GM12878 (cell line): ENCODE results near the gene ITGA7. TPM values are rescaled to one million over a fixed set of nuclear protein-coding genes. Genes with fewer than 3 reads are reported as not detected.

Source experiments
- ATAC-seq: fragments of 200-7000 bp; cut with Tn5 transposase; 3 replicates; pipeline ENCODE4 v1.9.1; 2020; ENCODE audit warnings: mild to moderate bottlenecking, moderate library complexity
- BruUV-seq: library from RNA; stranded (reverse); fragments of 400-500 nt; replicated peaks from 2 replicates; lab custom pipeline; 2021; lab: Mats Ljungman, UMichigan
- CTCF ChIA-PET: fragments of 300-600 bp; sonication (Branson Sonifier 250); formaldehyde crosslinking; extraction: SDS; loops from one replicate; lab custom pipeline; 2021; ENCODE audit warnings: inconsistent platforms; lab: Yijun Ruan, JAX
- POLR2A ChIA-PET: fragments of 350-600 bp; formaldehyde crosslinking; extraction: SDS; loops from one replicate; lab custom pipeline; 2021; ENCODE audit warnings: inconsistent platforms; lab: Charles Lee
- RAD21 ChIA-PET: fragments of 300-600 bp; sonication (Branson Sonifier 250); formaldehyde crosslinking; loops from one replicate; lab custom pipeline; 2023; ENCODE audit warnings: antibody characterized with exemption; ENCODE audit not compliant: unreplicated experiment; lab: Charles Lee
- SMC1A ChIA-PET: fragments of 300-600 bp; sonication (Branson Sonifier 250); formaldehyde crosslinking; loops from one replicate; lab custom pipeline; 2023; ENCODE audit not compliant: unreplicated experiment, uncharacterized antibody; lab: Charles Lee
- DNase-seq: peaks from one replicate; pipeline ENCODE4 v3.0.0-alpha.2; 2011; ENCODE audit warnings: low read depth, low spot score
- FAIRE-seq: peaks from 3 replicates; lab custom pipeline; 2011; peaks lifted over from hg19 to GRCh38; lab: Jason Lieb, UNC
- H2AFZ ChIP-seq: 2 replicates; pipeline ENCODE4 v1.6.0; 2011; ENCODE audit warnings: low read depth, low read length, control low read depth; ENCODE audit not compliant: control insufficient read depth
- H3K27ac ChIP-seq: 2 replicates; pipeline ENCODE4 v1.5.1; 2011; ENCODE audit warnings: control low read depth; ENCODE audit not compliant: control insufficient read depth, insufficient read depth
- H3K27me3 ChIP-seq, 2 experiments: replicated peaks in 1 of 2; 2 replicates each; pipeline versions ENCODE4 v1.6.0 to v1.6.1; 2011; ENCODE audit warnings: low read length in 1 of 2; ENCODE audit not compliant: control insufficient read depth in 2 of 2, insufficient read depth in 2 of 2
- H3K36me3 ChIP-seq, 2 experiments: 2 replicates each; pipeline ENCODE4 v1.5.1; 2011; ENCODE audit warnings: low read length in 1 of 2; ENCODE audit not compliant: control insufficient read depth in 2 of 2, insufficient read depth in 2 of 2
- H3K4me1 ChIP-seq: 2 replicates; pipeline ENCODE4 v1.6.1; 2011; ENCODE audit warnings: mild to moderate bottlenecking, low read length, moderate library complexity, mixed read lengths; ENCODE audit not compliant: control insufficient read depth, insufficient read depth
- H3K4me2 ChIP-seq: 2 replicates; pipeline ENCODE4 v1.6.0; 2011; ENCODE audit warnings: control low read depth; ENCODE audit not compliant: control insufficient read depth, insufficient read depth
- H3K4me3 ChIP-seq: fragments of 200-600 bp; sonication (generic); 2 replicates; pipeline ENCODE4 v1.5.1; 2016
- H3K79me2 ChIP-seq: 2 replicates; pipeline ENCODE4 v1.6.0; 2011; ENCODE audit warnings: low read length; ENCODE audit not compliant: control insufficient read depth, insufficient read depth
- H3K9ac ChIP-seq: 2 replicates; pipeline ENCODE4 v1.8.0; 2011; ENCODE audit warnings: low read length, control low read depth, mixed read lengths; ENCODE audit not compliant: control insufficient read depth, insufficient read depth
- H3K9me3 ChIP-seq: replicated peaks from 3 replicates; pipeline ENCODE4 v1.5.1; 2011; ENCODE audit warnings: mild to moderate bottlenecking, low read length; ENCODE audit not compliant: control insufficient read depth, insufficient read depth
- H4K20me1 ChIP-seq: 2 replicates; pipeline ENCODE4 v1.6.0; 2011; ENCODE audit not compliant: control insufficient read depth, insufficient read depth
- CEBPB ChIP-seq, 2 experiments: fragments of 150-350 bp in 1 of 2; IDR thresholded peaks; 2 replicates each; pipeline ENCODE4 v1.6.1; 2012 to 2014; ENCODE audit warnings: low read depth in 2 of 2, low read length in 2 of 2, borderline replicate concordance in 1 of 2, inconsistent platforms in 1 of 2
- EP300 ChIP-seq, 2 experiments: fragments of 150-350 bp in 1 of 2; IDR thresholded peaks; 2 replicates each; pipeline ENCODE4 v1.6.1; 2011 to 2012; ENCODE audit warnings: low read depth in 2 of 2, low read length in 2 of 2, borderline replicate concordance in 1 of 2, improper control_type of control experiment in 1 of 2, inconsistent platforms in 1 of 2; ENCODE audit not compliant: control insufficient read depth in 1 of 2
- FOS ChIP-seq: IDR thresholded peaks from 3 replicates; pipeline ENCODE4 v1.6.1; 2011; ENCODE audit warnings: borderline replicate concordance; ENCODE audit not compliant: insufficient read length; ENCODE audit errors: extremely low read depth
- KLF5 ChIP-seq: fragments of 450-650 bp; IDR thresholded peaks from 2 replicates; pipeline ENCODE4 v1.6.1; 2014; ENCODE audit warnings: mild to moderate bottlenecking; ENCODE audit not compliant: partially characterized antibody
- MTA2 ChIP-seq: fragments of 450-650 bp; IDR thresholded peaks from 2 replicates; pipeline ENCODE4 v1.6.1; 2016; ENCODE audit warnings: low read depth, mild to moderate bottlenecking, moderate library complexity
- PAX5 ChIP-seq: IDR thresholded peaks from 2 replicates; pipeline ENCODE4 v1.6.1; 2011; ENCODE audit warnings: low read depth, low read length, borderline replicate concordance
- PKNOX1 ChIP-seq: fragments of 450-650 bp; IDR thresholded peaks from 2 replicates; pipeline ENCODE4 v1.6.1; 2016; ENCODE audit warnings: mild to moderate bottlenecking
- POLR2AphosphoS5 ChIP-seq: IDR thresholded peaks from 2 replicates; pipeline ENCODE4 v1.6.1; 2011; ENCODE audit warnings: mild to moderate bottlenecking, low read length, inconsistent platforms
- SMAD5 ChIP-seq: IDR thresholded peaks from 2 replicates; pipeline ENCODE4 v1.6.1; 2016; ENCODE audit warnings: antibody characterized with exemption, low read depth
- SMARCA5 ChIP-seq: fragments of 450-650 bp; IDR thresholded peaks from 2 replicates; pipeline ENCODE4 v1.6.1; 2017; ENCODE audit warnings: mild to moderate bottlenecking
- WRNIP1 ChIP-seq: IDR thresholded peaks from 2 replicates; pipeline ENCODE4 v1.6.1; 2011; ENCODE audit warnings: low read depth, low read length, improper control_type of control experiment, borderline replicate concordance
- ZNF207 ChIP-seq: fragments of 450-650 bp; IDR thresholded peaks from 2 replicates; pipeline ENCODE4 v1.6.1; 2014; ENCODE audit warnings: antibody characterized with exemption, mild to moderate bottlenecking, borderline replicate concordance
- WGBS: methylation state at CpG from one replicate; pipeline ENCODE4 v1.1.6; 2016; ENCODE audit warnings: low lambda C conversion rate; ENCODE audit not compliant: insufficient replicate concordance, insufficient coverage; ENCODE audit errors: missing lambda C conversion rate; 5-methylcytosine and 5-hydroxymethylcytosine counted together
- in situ Hi-C: fragments of 300-500 bp; cut with MboI; formaldehyde crosslinking; loops from 9 replicates; pipeline ENCODE4 v1.14.3; 2018; ENCODE audit warnings: mixed read lengths
- intact Hi-C: fragments of 100-400 bp; cut with micrococcal nuclease; formaldehyde crosslinking; loops from one replicate; pipeline ENCODE4 v1.14.2; 2022; ENCODE audit not compliant: unreplicated experiment
- polyA plus RNA-seq, 11 experiments: library from polyadenylated mRNA; depleted of rRNA in 4 of 11; unstranded in 6 of 11; stranded (reverse) in 5 of 11; fragments of >200 nt; fragmentation: Nextera tagmentation in 4 of 11; fragmentation: Illumina TruSeq in 1 of 11; extraction: Ambion mirVana in 4 of 11; extraction: Trizol in 1 of 11; gene quantifications; 1 replicate in 1 of 11; 2 replicates in 10 of 11; pipeline versions ENCODE4 v1.2.1 to v1.2.3, GENCODE V29; 2011 to 2016; ENCODE audit warnings: inconsistent platforms in 2 of 11, missing spikeins in 2 of 11, low read depth in 1 of 11
- total RNA-seq, 4 experiments: library from RNA; depleted of rRNA in 3 of 4; stranded (reverse); fragments of >200 nt in 3 of 4; fragmentation: Illumina TruSeq in 1 of 4; extraction: Trizol in 1 of 4; gene quantifications; 2 replicates each; pipeline versions ENCODE4 v1.2.1 to v1.2.3, GENCODE V29; 2013 to 2021
- TF ChIP-seq, protein P1 (sequence below): fragments of 450-650 bp; IDR thresholded peaks from 2 replicates; pipeline ENCODE4 v1.6.1; 2018; ENCODE audit warnings: borderline replicate concordance, mild to moderate bottlenecking; ENCODE audit not compliant: partially characterized antibody
- TF ChIP-seq, protein P2 (sequence below): IDR thresholded peaks from 2 replicates; pipeline ENCODE4 v1.6.1; 2012; ENCODE audit warnings: mild to moderate bottlenecking, low read depth, low read length
- TF ChIP-seq, protein P3 (sequence below): fragments of 450-650 bp; IDR thresholded peaks from 2 replicates; pipeline ENCODE4 v1.6.1; 2014; ENCODE audit warnings: mild to moderate bottlenecking

ITGA7 gene
- total and polyA plus RNA-seq, 10 of the 15 experiments (the other 5 are each of a cell fraction or from before 2014, with no cell fraction given) = 0.18 to 5.1 (median 1.5) TPM

DNA sequence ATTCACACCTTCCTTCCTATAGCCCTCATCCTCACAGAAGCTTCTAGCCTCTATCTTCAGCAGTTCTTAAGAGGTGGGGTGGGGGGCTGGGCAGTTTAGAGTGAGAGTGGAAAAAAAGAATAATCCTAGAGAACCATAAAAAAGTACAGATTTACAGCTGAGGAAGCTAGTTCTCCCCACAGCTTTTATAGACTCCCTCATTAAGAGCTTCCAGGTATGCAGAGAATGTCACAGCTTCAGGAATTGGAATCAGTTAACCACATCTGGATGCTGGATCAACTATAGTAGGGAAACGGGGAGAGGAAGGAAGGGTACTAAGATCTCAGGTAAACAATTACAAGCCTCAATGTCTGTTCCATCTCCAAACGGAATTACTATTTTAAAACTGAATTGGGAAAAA, 47.5 kb upstream of the ITGA7 start:
- Histone ChIP-seq H3K27ac (no peak overlapping the region), H3K27me3 (no peaks in the 10 kb centered on the region), H2AFZ (no peak overlapping the region), H3K4me1 (no peaks in the 10 kb centered on the region), H3K36me3 (peaks cover 18 to 39% of the 10 kb centered on the region in 2 experiments), H3K9ac (no peak overlapping the region), H3K4me2 (no peak overlapping the region), H3K79me2 (no peaks in the 10 kb centered on the region), H3K9me3 (no peaks in the 10 kb centered on the region; the same call in 2 of the 3 replicates), H4K20me1 (no peaks in the 10 kb centered on the region), H3K4me3 (no peak overlapping the region)
- SMC1A ChIA-PET = interaction anchor here (0.6 to 1.4 kb wide), 5 partner anchors 16 to 57 kb away, joined by 3 to 7 read pairs (median 4); no protein-coding TSS in a partner anchor
- intact Hi-C loops = no loop called here
- in situ Hi-C loops = no loop called here
- DNase-seq = no peak
- WGBS = 64% methylated on average over 2 of the region's 2 CpGs
- ATAC-seq = no peak
- POLR2A ChIA-PET = interaction anchor here (0.6 to 2.0 kb wide), 4 partner anchors 10 to 220 kb away, joined by 3 to 9 read pairs (median 4); partner anchors contain the start of gene GDF11
- RAD21 ChIA-PET = interaction anchor here (0.7 kb wide), 1 partner anchor 14 kb away, joined by 3 read pairs; no protein-coding TSS in a partner anchor
- CTCF ChIA-PET = interaction anchor here (0.7 to 1.8 kb wide), 7 partner anchors 8 to 993 kb away, joined by 3 to 7 read pairs (median 3); no protein-coding TSS in a partner anchor
- FAIRE-seq = no peak
- no TSS peak for BruUV-seq
- TF ChIP-seq SMARCA5 (no peak), FOS (no peak), CEBPB (IDR thresholded peaks at IDR 0.05; ENCODE audit: borderline replicate concordance in 1 of 2, low read depth in 2 of 2, low read length in 2 of 2) (no peak), MTA2 (no peak), EP300 (IDR thresholded peaks at IDR 0.05; ENCODE audit: borderline replicate concordance in 1 of 2, control insufficient read depth in 1 of 2, low read depth in 2 of 2, low read length in 2 of 2) (no peak), PKNOX1 (no peak), SMAD5 (no peak), WRNIP1 (no peak), POLR2AphosphoS5 (no peak), ZNF207 (no peak), KLF5 (no peak), PAX5 (no peak)
- TF ChIP-seq, protein P1, sequence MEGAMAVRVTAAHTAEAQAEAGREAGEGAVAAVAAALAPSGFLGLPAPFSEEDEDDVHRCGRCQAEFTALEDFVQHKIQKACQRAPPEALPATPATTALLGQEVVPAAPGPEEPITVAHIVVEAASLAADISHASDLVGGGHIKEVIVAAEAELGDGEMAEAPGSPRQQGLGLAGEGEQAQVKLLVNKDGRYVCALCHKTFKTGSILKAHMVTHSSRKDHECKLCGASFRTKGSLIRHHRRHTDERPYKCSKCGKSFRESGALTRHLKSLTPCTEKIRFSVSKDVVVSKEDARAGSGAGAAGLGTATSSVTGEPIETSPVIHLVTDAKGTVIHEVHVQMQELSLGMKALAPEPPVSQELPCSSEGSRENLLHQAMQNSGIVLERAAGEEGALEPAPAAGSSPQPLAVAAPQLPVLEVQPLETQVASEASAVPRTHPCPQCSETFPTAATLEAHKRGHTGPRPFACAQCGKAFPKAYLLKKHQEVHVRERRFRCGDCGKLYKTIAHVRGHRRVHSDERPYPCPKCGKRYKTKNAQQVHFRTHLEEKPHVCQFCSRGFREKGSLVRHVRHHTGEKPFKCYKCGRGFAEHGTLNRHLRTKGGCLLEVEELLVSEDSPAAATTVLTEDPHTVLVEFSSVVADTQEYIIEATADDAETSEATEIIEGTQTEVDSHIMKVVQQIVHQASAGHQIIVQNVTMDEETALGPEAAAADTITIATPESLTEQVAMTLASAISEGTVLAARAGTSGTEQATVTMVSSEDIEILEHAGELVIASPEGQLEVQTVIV = no peak
- TF ChIP-seq, protein P2, sequence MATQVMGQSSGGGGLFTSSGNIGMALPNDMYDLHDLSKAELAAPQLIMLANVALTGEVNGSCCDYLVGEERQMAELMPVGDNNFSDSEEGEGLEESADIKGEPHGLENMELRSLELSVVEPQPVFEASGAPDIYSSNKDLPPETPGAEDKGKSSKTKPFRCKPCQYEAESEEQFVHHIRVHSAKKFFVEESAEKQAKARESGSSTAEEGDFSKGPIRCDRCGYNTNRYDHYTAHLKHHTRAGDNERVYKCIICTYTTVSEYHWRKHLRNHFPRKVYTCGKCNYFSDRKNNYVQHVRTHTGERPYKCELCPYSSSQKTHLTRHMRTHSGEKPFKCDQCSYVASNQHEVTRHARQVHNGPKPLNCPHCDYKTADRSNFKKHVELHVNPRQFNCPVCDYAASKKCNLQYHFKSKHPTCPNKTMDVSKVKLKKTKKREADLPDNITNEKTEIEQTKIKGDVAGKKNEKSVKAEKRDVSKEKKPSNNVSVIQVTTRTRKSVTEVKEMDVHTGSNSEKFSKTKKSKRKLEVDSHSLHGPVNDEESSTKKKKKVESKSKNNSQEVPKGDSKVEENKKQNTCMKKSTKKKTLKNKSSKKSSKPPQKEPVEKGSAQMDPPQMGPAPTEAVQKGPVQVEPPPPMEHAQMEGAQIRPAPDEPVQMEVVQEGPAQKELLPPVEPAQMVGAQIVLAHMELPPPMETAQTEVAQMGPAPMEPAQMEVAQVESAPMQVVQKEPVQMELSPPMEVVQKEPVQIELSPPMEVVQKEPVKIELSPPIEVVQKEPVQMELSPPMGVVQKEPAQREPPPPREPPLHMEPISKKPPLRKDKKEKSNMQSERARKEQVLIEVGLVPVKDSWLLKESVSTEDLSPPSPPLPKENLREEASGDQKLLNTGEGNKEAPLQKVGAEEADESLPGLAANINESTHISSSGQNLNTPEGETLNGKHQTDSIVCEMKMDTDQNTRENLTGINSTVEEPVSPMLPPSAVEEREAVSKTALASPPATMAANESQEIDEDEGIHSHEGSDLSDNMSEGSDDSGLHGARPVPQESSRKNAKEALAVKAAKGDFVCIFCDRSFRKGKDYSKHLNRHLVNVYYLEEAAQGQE = no peak
- TF ChIP-seq, protein P3, sequence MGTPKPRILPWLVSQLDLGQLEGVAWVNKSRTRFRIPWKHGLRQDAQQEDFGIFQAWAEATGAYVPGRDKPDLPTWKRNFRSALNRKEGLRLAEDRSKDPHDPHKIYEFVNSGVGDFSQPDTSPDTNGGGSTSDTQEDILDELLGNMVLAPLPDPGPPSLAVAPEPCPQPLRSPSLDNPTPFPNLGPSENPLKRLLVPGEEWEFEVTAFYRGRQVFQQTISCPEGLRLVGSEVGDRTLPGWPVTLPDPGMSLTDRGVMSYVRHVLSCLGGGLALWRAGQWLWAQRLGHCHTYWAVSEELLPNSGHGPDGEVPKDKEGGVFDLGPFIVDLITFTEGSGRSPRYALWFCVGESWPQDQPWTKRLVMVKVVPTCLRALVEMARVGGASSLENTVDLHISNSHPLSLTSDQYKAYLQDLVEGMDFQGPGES = no peak
